Esophagus (tissue), 2 donors: ENCODE data around the gene ABHD12B. TPM values are rescaled to one million over a fixed set of nuclear protein-coding genes. Genes with fewer than 3 reads are reported as not detected.

Experiments
- H3K27ac ChIP-seq, 2 donors: one replicate each; pipeline ENCODE4 v1.5.1; 2013; ENCODE audit warnings: low read depth in 2 of 2, mild to moderate bottlenecking in 2 of 2, inconsistent platforms in 1 of 2, low read length in 1 of 2, moderate library complexity in 1 of 2
- H3K27me3 ChIP-seq, 2 donors: one replicate each; pipeline ENCODE4 v1.6.1; 2013; ENCODE audit warnings: low read length in 2 of 2, control low read depth in 1 of 2, mild to moderate bottlenecking in 1 of 2; ENCODE audit not compliant: insufficient read depth in 2 of 2, control insufficient read depth in 1 of 2
- H3K36me3 ChIP-seq, 2 donors: one replicate each; pipeline ENCODE4 v1.6.1; 2013; ENCODE audit warnings: low read length in 1 of 2; ENCODE audit not compliant: control insufficient read depth in 2 of 2, insufficient read depth in 2 of 2
- H3K4me1 ChIP-seq, 2 donors: one replicate each; pipeline ENCODE4 v1.6.1; 2013; ENCODE audit warnings: low read length in 1 of 2; ENCODE audit not compliant: control insufficient read depth in 2 of 2, insufficient read depth in 2 of 2
- H3K4me3 ChIP-seq, 2 donors: one replicate each; pipeline ENCODE4 v1.5.1; 2013; ENCODE audit warnings: low read length in 2 of 2, mild to moderate bottlenecking in 2 of 2, low read depth in 1 of 2, moderate library complexity in 1 of 2
- H3K9me3 ChIP-seq, 2 donors: one replicate each; pipeline ENCODE4 v1.6.1; 2013; ENCODE audit warnings: mild to moderate bottlenecking in 2 of 2, low read depth in 1 of 2, low read length in 1 of 2, moderate library complexity in 1 of 2; ENCODE audit not compliant: control insufficient read depth in 2 of 2, insufficient read depth in 1 of 2
- WGBS, 2 donors: extraction: QIAGEN DNeasy Blood & Tissue Kit; methylation state at CpG; one replicate each; pipeline ENCODE4 v1.1.7; 2013; 5-methylcytosine and 5-hydroxymethylcytosine counted together
- polyA plus RNA-seq, 2 donors: library from polyadenylated mRNA; stranded (reverse); fragments of 200-250 nt; gene quantifications; one replicate each; pipeline ENCODE4 v1.2.3, GENCODE V29; 2013
- donor health status: healthy with polysubstance abuse.
- donor health status: Bipolar disorder and iron deficiency.

Gene ABHD12B
- polyA plus RNA-seq, 2 donors = 0.36 to 0.45 TPM

DNA sequence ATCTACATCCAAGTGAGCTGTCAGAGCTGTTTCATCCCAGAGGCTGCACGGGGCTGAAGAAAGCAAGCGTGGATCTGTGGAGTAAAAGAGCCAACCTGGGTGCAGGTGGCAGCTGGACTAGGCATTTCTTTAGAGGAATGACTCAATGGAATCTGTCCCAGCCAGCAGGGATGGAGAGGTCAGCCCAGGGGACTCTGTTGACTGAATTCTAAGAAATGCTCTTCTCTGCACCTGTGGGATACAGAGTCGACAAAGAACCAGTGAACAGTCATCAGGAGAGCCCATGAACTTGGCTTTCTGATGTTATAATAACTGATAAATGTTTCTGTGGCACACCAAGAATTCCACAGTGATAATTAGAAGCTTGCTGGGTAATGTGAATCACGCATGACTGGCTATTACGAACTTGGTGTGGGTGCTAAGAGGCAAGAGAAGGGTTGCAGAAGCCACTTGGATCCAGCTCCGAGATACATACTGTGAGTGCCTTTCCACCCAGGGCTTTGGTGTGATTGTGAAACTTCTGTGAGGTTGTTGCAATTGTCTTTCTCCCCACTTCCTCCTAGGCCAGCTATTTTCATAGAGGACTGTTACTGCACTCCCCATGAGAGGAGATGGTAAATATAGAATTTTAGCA, 56.3 kb downstream of the ABHD12B start:
- WGBS, 2 donors = 89 to 90% methylated on average over 6 of the region's 6 CpGs
- Histone ChIP-seq H3K27me3 (no peaks in the 10 kb centered on the region), H3K36me3 (peaks cover 3 to 6% of the 10 kb centered on the region in 2 donors), H3K4me3 (no peak overlapping the region), H3K27ac (no peak overlapping the region), H3K9me3 (no peaks in the 10 kb centered on the region), H3K4me1 (no peaks in the 10 kb centered on the region)

DNA sequence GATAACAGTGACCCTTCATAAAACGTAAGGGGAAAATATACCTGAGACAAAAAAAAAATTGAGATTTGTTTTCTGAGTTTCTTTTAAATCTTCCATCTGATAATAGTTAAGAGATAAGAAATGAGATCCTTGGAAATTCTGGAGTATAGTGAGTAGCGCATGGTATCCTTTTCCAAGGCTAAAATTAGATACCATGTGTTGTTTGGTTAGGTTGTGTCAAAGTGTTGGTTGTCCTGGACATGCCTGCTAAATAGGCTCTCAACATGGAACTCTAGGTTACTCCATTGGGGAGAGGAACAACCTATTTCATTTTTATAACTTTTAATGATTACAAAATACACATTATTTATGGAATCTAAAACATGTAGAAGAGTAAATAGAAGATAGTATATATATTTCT, 57.7 kb downstream of the ABHD12B start:
- 74 to 98% methylated on average over 2 of the region's 2 CpGs for WGBS, 2 donors
- no peaks in the 10 kb centered on the region for H3K4me1 ChIP-seq
- H3K9me3 ChIP-seq = no peaks in the 10 kb centered on the region
- peaks cover 3 to 4% of the 10 kb centered on the region in 2 donors for H3K36me3 ChIP-seq
- no peak overlapping the region for H3K4me3 ChIP-seq
- H3K27ac ChIP-seq = no peak overlapping the region
- H3K27me3 ChIP-seq = no peaks in the 10 kb centered on the region

DNA sequence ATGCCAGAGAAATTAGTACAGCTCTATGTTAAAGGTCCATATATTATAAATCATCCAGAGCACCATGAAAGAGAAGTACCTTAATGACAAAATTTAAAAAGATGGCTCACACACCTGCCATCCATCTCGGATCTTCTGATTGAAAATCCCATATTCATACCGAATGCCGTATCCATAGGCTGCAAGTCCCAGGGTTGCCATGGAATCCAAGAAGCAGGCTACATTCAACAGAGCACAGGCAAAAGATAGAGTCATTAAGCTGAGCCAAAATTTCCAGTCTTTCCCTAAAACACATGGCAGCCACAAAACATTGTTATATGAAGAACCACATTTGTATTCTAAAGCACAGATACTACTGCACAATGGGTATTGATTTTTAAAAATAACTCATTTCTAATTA, 59.7 kb downstream of the ABHD12B start:
- no peaks in the 10 kb centered on the region for H3K9me3 ChIP-seq
- H3K4me3 ChIP-seq = no peak overlapping the region
- no peaks in the 10 kb centered on the region for H3K27me3 ChIP-seq
- no peaks in the 10 kb centered on the region for H3K4me1 ChIP-seq
- H3K27ac ChIP-seq = no peak overlapping the region
- H3K36me3 ChIP-seq = peaks cover 3 to 4% of the 10 kb centered on the region in 2 donors
- 95 to 96% methylated on average over 3 of the region's 3 CpGs for WGBS, 2 donors

DNA sequence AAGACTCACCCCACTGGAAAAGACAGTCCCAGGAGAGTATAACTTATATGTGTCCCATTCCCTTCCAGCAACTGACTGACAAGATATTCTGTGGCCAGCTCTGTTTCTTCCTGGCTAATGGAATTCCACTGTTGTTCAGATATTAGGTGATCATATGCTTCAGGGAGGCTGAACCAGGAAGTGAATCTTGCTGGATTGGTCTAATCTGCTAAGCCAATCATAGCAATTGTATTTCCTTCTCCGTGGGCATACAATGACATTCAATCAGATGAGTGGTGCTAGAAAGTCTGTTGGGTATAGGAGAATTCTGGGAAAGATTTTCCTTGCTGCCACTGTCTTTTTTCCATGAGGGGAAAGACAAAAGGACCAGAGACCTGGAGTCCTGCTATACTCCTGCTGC, 60.3 kb downstream of the ABHD12B start:
- 54 to 65% methylated on average over 1 of the region's 1 CpG for WGBS, 2 donors
- peak overlapping the region in 1 of 2 donors; percentile 31 for H3K27ac ChIP-seq
- no peaks in the 10 kb centered on the region for H3K4me1 ChIP-seq
- no peaks in the 10 kb centered on the region for H3K27me3 ChIP-seq
- H3K4me3 ChIP-seq = no peak overlapping the region
- no peaks in the 10 kb centered on the region for H3K9me3 ChIP-seq
- peaks cover 3 to 4% of the 10 kb centered on the region in 2 donors for H3K36me3 ChIP-seq

DNA sequence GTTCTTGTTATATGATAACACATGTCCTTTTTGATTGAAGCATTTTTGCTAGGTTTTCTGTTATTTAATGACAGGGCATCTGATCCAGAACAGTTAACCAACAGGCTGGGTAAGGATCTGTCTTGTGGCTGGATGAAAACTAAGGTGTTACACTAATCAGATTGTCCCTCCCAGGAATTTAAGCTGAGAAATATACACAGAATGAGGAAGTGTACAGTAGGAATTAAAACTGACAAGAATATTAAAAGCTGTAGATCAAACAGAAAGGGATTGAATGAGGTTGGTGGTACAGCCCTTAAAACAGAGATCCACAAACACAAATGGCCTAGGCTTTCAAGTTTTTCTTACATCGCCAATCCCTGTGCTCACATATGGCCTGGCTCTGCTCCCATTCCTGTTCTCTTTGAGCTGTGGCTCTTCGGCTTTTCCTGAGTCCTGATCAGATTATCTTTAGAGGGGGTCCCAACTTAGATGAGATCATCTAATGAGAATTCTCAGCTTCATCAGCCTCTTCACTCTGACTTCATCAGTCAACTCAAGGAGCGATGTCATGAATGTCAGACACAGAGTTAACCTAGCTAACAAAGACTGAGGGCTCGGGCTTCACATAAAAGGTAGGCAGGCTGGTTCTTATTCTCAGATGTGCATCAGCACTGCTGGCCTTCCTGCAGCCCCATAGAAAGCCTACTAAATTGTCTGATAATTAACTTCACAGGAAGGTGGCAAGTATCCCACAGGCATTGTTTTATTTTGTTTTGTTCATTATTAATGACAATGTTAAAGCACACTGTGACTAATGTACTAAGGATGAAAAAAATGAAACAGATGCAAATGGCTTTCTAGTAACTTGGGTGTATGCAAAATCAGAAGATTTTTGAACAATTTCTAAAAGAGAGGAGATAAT, 61.0 kb downstream of the ABHD12B start:
- Histone ChIP-seq H3K36me3 (peaks cover 2 to 4% of the 10 kb centered on the region in 2 donors), H3K27me3 (no peaks in the 10 kb centered on the region), H3K4me3 (no peak overlapping the region), H3K27ac (peak overlapping the region in 1 of 2 donors; percentile 26), H3K4me1 (no peaks in the 10 kb centered on the region), H3K9me3 (no peaks in the 10 kb centered on the region)
- 84 to 85% methylated on average over 4 of the region's 4 CpGs for WGBS, 2 donors

DNA sequence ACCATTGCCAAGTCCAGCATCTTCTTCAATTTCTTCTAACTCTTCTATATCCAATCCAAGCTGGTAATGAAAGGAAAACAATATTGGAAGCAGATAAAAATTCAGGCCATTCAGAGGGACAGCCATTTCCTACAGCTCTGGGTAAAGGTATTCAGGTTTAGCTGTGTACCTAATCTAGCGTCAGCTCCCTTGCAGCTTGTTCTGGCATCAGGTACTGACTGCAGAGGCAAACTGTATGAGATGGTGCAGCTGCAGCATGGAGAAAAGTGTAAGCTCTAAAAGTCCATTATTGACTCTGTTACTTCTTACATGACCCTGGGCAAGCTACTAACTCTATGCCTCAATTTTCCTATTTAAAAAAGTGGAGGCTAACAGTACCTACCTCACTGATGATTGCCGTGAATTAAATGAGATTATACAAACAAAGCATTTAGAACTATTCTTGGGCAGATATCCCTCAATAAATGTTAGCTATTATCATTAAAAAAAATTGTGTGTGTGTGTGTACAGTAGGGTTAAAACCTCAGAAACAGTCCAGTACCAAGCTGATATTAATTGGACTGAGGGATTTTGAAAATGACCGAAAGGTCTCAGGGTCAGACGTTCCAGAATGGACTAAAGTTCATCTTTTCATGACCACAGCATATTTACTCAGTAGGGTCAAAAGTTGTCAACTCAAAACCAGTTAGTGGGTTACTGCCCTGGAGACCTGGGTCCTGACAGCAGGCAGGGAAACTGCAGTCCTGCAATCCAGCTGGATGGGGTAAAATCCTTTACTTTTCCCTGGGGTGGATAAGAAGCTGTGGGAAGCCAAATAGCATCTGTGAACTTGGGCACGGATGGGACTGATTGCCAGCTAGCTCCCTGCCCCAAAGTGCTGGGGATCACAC, 63.5 kb downstream of the ABHD12B start:
- Histone ChIP-seq H3K27me3 (no peaks in the 10 kb centered on the region), H3K27ac (no peak overlapping the region), H3K9me3 (no peaks in the 10 kb centered on the region), H3K4me1 (no peaks in the 10 kb centered on the region), H3K36me3 (no peaks in the 10 kb centered on the region), H3K4me3 (no peak overlapping the region)
- WGBS, 2 donors = 76 to 85% methylated on average over 5 of the region's 5 CpGs

DNA sequence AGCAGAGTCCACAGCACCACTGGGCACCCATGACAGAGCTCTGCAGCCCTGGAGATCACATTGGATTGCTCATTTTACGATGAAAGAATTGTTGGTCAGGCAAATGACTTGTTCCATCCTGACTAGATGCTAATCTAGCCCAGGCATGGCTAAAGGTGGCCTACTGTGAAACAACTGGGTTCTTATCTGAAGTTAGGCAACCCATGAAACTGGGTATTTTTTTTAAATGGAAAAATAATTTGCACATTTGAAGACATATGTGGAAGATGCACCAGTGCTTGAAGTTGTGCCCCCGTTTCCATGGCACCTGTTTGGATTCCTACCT, 64.1 kb downstream of the ABHD12B start:
- Histone ChIP-seq H3K27ac (no peak overlapping the region), H3K4me3 (no peak overlapping the region), H3K27me3 (no peaks in the 10 kb centered on the region), H3K36me3 (no peaks in the 10 kb centered on the region), H3K9me3 (no peaks in the 10 kb centered on the region), H3K4me1 (no peaks in the 10 kb centered on the region)
- WGBS, 2 donors = 77 to 82% methylated on average over 2 of the region's 2 CpGs

DNA sequence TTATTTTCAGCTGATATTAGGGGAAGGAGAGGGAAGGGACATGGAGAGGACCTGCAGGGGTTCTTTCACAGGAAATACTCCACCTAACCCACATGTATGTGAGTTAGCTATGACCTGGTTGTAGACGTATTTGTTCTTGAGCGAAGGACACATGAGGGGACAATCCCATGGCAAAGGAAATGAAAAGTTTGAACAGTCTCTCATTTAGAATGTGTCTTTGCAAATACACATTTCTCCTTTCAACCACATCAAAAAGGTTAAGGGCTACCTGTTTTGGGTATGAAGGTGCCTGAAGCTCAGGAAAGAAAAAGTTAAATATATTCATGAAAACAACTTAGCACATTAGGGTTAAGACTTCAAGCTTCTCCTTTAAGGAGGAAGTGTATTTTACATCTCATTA, 65.0 kb downstream of the ABHD12B start:
- Histone ChIP-seq H3K4me3 (no peak overlapping the region), H3K27ac (no peak overlapping the region), H3K9me3 (no peaks in the 10 kb centered on the region), H3K4me1 (no peaks in the 10 kb centered on the region), H3K27me3 (no peaks in the 10 kb centered on the region), H3K36me3 (no peaks in the 10 kb centered on the region)
- WGBS, 2 donors = 75 to 77% methylated on average over 2 of the region's 2 CpGs

DNA sequence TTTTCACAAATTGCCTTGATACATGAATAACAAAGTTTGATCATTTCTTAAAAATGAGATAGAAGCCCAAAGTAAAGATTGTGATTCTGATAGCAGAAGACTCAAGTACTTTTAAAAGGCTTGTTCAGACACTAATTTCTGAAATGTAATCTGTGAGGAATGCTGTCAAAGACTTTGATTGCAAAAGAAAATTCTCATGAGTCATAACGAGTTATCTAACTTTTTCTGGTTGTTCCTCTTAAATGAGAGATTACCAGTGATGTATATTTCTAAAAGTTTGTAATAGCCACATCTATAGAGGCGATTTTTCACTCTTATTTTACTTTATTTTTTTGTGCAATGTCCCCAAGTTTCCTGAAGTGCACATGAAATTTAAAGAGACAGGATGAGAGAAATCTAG, 65.5 kb downstream of the ABHD12B start:
- H3K9me3 ChIP-seq = no peaks in the 10 kb centered on the region
- WGBS, 2 donors = 31 to 38% methylated on average over 2 of the region's 2 CpGs
- H3K36me3 ChIP-seq = no peaks in the 10 kb centered on the region
- no peaks in the 10 kb centered on the region for H3K4me1 ChIP-seq
- H3K27ac ChIP-seq = no peak overlapping the region
- H3K27me3 ChIP-seq = no peaks in the 10 kb centered on the region
- no peak overlapping the region for H3K4me3 ChIP-seq
